Kidney (tissue), 14 donors: ENCODE data around the gene ADCYAP1R1. TPM values are rescaled to one million over a fixed set of nuclear protein-coding genes. Genes with fewer than 3 reads are reported as not detected.

Experiments
- DNase-seq, 5 donors: peaks; one replicate each; pipeline ENCODE4 v3.0.0-alpha.2; 2013 to 2020
- FAIRE-seq: peaks from 2 replicates; lab custom pipeline; 2012; peaks lifted over from hg19 to GRCh38; lab: Jason Lieb, UNC
- H3K27ac ChIP-seq, 2 donors: one replicate each; pipeline ENCODE4 v1.7.0; 2013; ENCODE audit warnings: low read depth in 2 of 2, low read length in 2 of 2, inconsistent platforms in 1 of 2
- H3K27me3 ChIP-seq: one replicate; pipeline ENCODE4 v1.7.1; 2013; ENCODE audit warnings: low read length, inconsistent platforms; ENCODE audit not compliant: control insufficient read depth, insufficient read depth
- H3K36me3 ChIP-seq, 3 donors: one replicate each; pipeline versions ENCODE4 v1.7.0 to v1.7.1; 2013; ENCODE audit warnings: low read length in 3 of 3, control low read depth in 1 of 3, inconsistent platforms in 1 of 3; ENCODE audit not compliant: insufficient read depth in 3 of 3, control insufficient read depth in 2 of 3
- H3K4me1 ChIP-seq, 3 donors: one replicate each; pipeline versions ENCODE4 v1.7.0 to v1.7.1; 2013; ENCODE audit warnings: low read length in 3 of 3, inconsistent platforms in 1 of 3, low read depth in 1 of 3; ENCODE audit not compliant: control insufficient read depth in 2 of 3, insufficient read depth in 2 of 3
- H3K4me3 ChIP-seq, 3 donors: one replicate each; pipeline versions ENCODE4 v1.7.0 to v1.8.1; 2013; ENCODE audit warnings: low read length in 3 of 3, control low read depth in 1 of 3, inconsistent platforms in 1 of 3
- H3K9ac ChIP-seq, 3 donors: one replicate each; pipeline versions ENCODE4 v1.7.0 to v1.7.1; 2013; ENCODE audit warnings: low read length in 3 of 3, control low read depth in 1 of 3, inconsistent platforms in 1 of 3
- H3K9me3 ChIP-seq, 3 donors: one replicate each; pipeline versions ENCODE4 v1.7.0 to v1.7.1; 2013; ENCODE audit warnings: low read length in 3 of 3, control low read depth in 1 of 3, inconsistent platforms in 1 of 3; ENCODE audit not compliant: control insufficient read depth in 2 of 3, insufficient read depth in 1 of 3
- CTCF ChIP-seq: IDR thresholded peaks from 3 replicates; pipeline ENCODE4 v1.5.1; 2012; ENCODE audit warnings: mild to moderate bottlenecking, moderate library complexity, borderline replicate concordance; ENCODE audit not compliant: insufficient read depth; ENCODE audit errors: extremely low read depth
- intact Hi-C: fragments of 100-400 bp; cut with DNase I; formaldehyde crosslinking; loops from one replicate; pipeline ENCODE4 v1.11.1; 2022
- polyA plus RNA-seq: library from polyadenylated mRNA; stranded (reverse); fragments of 350-450 nt; fragmentation: Illumina TruSeq; extraction: RNeasy Lipid Tissue Mini Kit (QIAGEN cat#74804); gene quantifications from one replicate; pipeline ENCODE4 v1.2.3, GENCODE V29; 2014; ENCODE audit warnings: low read depth, low replicate concordance; ENCODE audit not compliant: insufficient read depth
- total RNA-seq: library from RNA; stranded (reverse); fragmentation: NEBNext Ultra II Directional; extraction: Animal tissue kit (Norgen Biotek cat#: 25700); gene quantifications from one replicate; pipeline ENCODE4 v1.2.1, GENCODE V29; 2021
- donor health status: control.
- donor health status: control.
- donor health status: control.
- donor health status: control.
- donor health status: control.
- donor health status: DM: yes; HTN: yes; CAD: no.
- donor health status: Normal renal cell carcinoma (clear cell type).

ADCYAP1R1 gene
- total and polyA plus RNA-seq, 2 donors from 2014 or later: not detected

- TF ChIP-seq CTCF: no peak
- Histone ChIP-seq H3K4me3 (no peak overlapping the region), H3K9me3 (no peaks in the 10 kb centered on the region), H3K4me1 (no peaks in the 10 kb centered on the region), H3K9ac (no peak overlapping the region), H3K27ac (no peak overlapping the region), H3K27me3 (no peaks in the 10 kb centered on the region), H3K36me3 (no peaks in the 10 kb centered on the region)
- FAIRE-seq (no peak), DNase-seq (no peak)
- intact Hi-C loops: no loop called here
Measured at GRCh38 chr7:31059551-31059950, 7.4 kb downstream of the ADCYAP1R1 start.

- H3K4me3 ChIP-seq: no peak overlapping the region
- H3K9me3 ChIP-seq: no peaks in the 10 kb centered on the region
- TF ChIP-seq CTCF: no peak
- H3K27ac ChIP-seq: no peak overlapping the region
- no peaks in the 10 kb centered on the region for H3K36me3 ChIP-seq
- no peaks in the 10 kb centered on the region for H3K4me1 ChIP-seq
- H3K9ac ChIP-seq: no peak overlapping the region
- FAIRE-seq (no peak), DNase-seq (no peak)
- no peaks in the 10 kb centered on the region for H3K27me3 ChIP-seq
- intact Hi-C loops: no loop called here
Measured at GRCh38 chr7:31061185-31061584, 9.1 kb downstream of the ADCYAP1R1 start.

GRCh38 chr7:31062746-31063435, 10.8 kb downstream of the ADCYAP1R1 start:
- no peak for TF ChIP-seq CTCF
- Histone ChIP-seq H3K27me3 (no peaks in the 10 kb centered on the region), H3K36me3 (no peaks in the 10 kb centered on the region), H3K4me1 (no peaks in the 10 kb centered on the region), H3K9me3 (no peaks in the 10 kb centered on the region), H3K4me3 (no peak overlapping the region), H3K27ac (no peak overlapping the region), H3K9ac (no peak overlapping the region)
- FAIRE-seq (no peak), DNase-seq (no peak)
- intact Hi-C loops: no loop called here
